Endothelial cell of umbilical vein (primary cell): ENCODE results near the gene VCP. TPM values are rescaled to one million over a fixed set of nuclear protein-coding genes. Genes with fewer than 3 reads are reported as not detected.

Experiments
- BruUV-seq: library from RNA; stranded (reverse); fragments of 400-500 nt; replicated peaks from 2 replicates; lab custom pipeline; 2021; lab: Mats Ljungman, UMichigan
- CTCF ChIA-PET: fragments of 300-600, 350-600 bp; sonication (Branson Sonifier 250); formaldehyde crosslinking; loops from one replicate; lab custom pipeline; 2021; ENCODE audit warnings: antibody characterized with exemption, inconsistent platforms; lab: Charles Lee
- POLR2A ChIA-PET: fragments of 300-600, 350-600 bp; sonication (Branson Sonifier 250); formaldehyde crosslinking; loops from one replicate; lab custom pipeline; 2021; ENCODE audit warnings: antibody characterized with exemption, inconsistent platforms; lab: Charles Lee
- DNase-seq: peaks from one replicate; pipeline ENCODE4 v3.0.0-alpha.2; 2011; ENCODE audit warnings: low read depth, low spot score
- FAIRE-seq: peaks from 2 replicates; lab custom pipeline; 2011; peaks lifted over from hg19 to GRCh38; lab: Jason Lieb, UNC
- H2AFZ ChIP-seq: 2 replicates; pipeline ENCODE4 v1.6.0; 2012; ENCODE audit warnings: low read depth, low read length, control low read depth, inconsistent platforms
- H3K27ac ChIP-seq: 2 replicates; pipeline ENCODE4 v1.5.1; 2011; ENCODE audit warnings: low read depth, mild to moderate bottlenecking, control low read depth, low read length, moderate library complexity; ENCODE audit not compliant: insufficient read depth
- H3K27me3 ChIP-seq, 2 experiments: 2 replicates each; pipeline versions ENCODE4 v1.6.0 to v1.6.1; 2011; ENCODE audit warnings: low read length in 2 of 2, mixed read lengths in 1 of 2; ENCODE audit not compliant: control insufficient read depth in 2 of 2, insufficient read depth in 2 of 2
- H3K36me3 ChIP-seq, 2 experiments: 2 replicates in 1 of 2; 3 replicates in 1 of 2; pipeline ENCODE4 v1.5.1; 2011; ENCODE audit warnings: low read length in 2 of 2, mild to moderate bottlenecking in 1 of 2, moderate library complexity in 1 of 2; ENCODE audit not compliant: control insufficient read depth in 2 of 2, insufficient read depth in 2 of 2; ENCODE audit errors: extremely low read depth in 1 of 2
- H3K4me1 ChIP-seq: 3 replicates; pipeline ENCODE4 v1.5.1; 2011; ENCODE audit warnings: mild to moderate bottlenecking, low read length; ENCODE audit not compliant: control insufficient read depth, insufficient read depth; ENCODE audit errors: extremely low read depth
- H3K4me2 ChIP-seq: 2 replicates; pipeline ENCODE4 v1.6.1; 2011; ENCODE audit warnings: low read length, control low read depth, mixed read lengths; ENCODE audit not compliant: insufficient read depth
- H3K4me3 ChIP-seq, 3 experiments: fragments of 200-600 bp in 1 of 3; sonication (generic), shearing (Covaris generic) in 1 of 3; replicated peaks in 1 of 3; 2 replicates each; pipeline ENCODE4 v1.5.1; 2011 to 2016; ENCODE audit warnings: control low read depth in 3 of 3, low read length in 3 of 3, mild to moderate bottlenecking in 2 of 3, inconsistent platforms in 1 of 3, low read depth in 1 of 3, moderate library complexity in 1 of 3; ENCODE audit not compliant: insufficient read depth in 1 of 3
- H3K79me2 ChIP-seq: 2 replicates; pipeline ENCODE4 v1.6.0; 2012; ENCODE audit warnings: low read length, inconsistent platforms; ENCODE audit not compliant: control insufficient read depth, insufficient read depth
- H3K9ac ChIP-seq: replicated peaks from 2 replicates; pipeline ENCODE3; 2011; ENCODE audit warnings: low read length, control low read depth; ENCODE audit not compliant: insufficient read depth; ENCODE audit errors: extremely low read depth
- H3K9me1 ChIP-seq: replicated peaks from 3 replicates; pipeline ENCODE4 v1.6.0; 2011; ENCODE audit warnings: mild to moderate bottlenecking, low read length; ENCODE audit not compliant: control insufficient read depth, insufficient read depth; ENCODE audit errors: extremely low read depth
- H3K9me3 ChIP-seq: replicated peaks from 2 replicates; pipeline ENCODE4 v1.5.1; 2012; ENCODE audit warnings: low read length, inconsistent platforms; ENCODE audit not compliant: control insufficient read depth, insufficient read depth
- H4K20me1 ChIP-seq: replicated peaks from 2 replicates; pipeline ENCODE3; 2011; ENCODE audit warnings: mild to moderate bottlenecking, low read length; ENCODE audit not compliant: control insufficient read depth, insufficient read depth; ENCODE audit errors: extremely low read depth
- CTCF ChIP-seq, 2 donors: IDR thresholded peaks; 1 replicate in 1 of 2; 2 replicates in 1 of 2; pipeline ENCODE4 v1.5.1; 2011; ENCODE audit warnings: low read length in 2 of 2, mild to moderate bottlenecking in 2 of 2, moderate library complexity in 2 of 2, control low read depth in 1 of 2, inconsistent platforms in 1 of 2, low read depth in 1 of 2; ENCODE audit not compliant: insufficient read depth in 1 of 2; ENCODE audit errors: extremely low read depth in 1 of 2
- EZH2 ChIP-seq: IDR thresholded peaks from 2 replicates; pipeline ENCODE4 v1.6.1; 2012; ENCODE audit warnings: borderline replicate concordance, low read depth, mild to moderate bottlenecking, moderate library complexity, low read length, inconsistent platforms; ENCODE audit not compliant: severe bottlenecking
- FOS ChIP-seq: IDR thresholded peaks from 2 replicates; pipeline ENCODE4 v1.6.1; 2011; ENCODE audit warnings: mild to moderate bottlenecking, low read length, moderate library complexity, borderline replicate concordance; ENCODE audit not compliant: insufficient read depth
- GATA2 ChIP-seq: IDR thresholded peaks from 2 replicates; pipeline ENCODE4 v1.7.0; 2011; ENCODE audit warnings: low read depth, mild to moderate bottlenecking, moderate library complexity, mixed read lengths, low read length; ENCODE audit not compliant: insufficient read length, insufficient read depth
- JUN ChIP-seq: IDR thresholded peaks from 2 replicates; pipeline ENCODE4 v1.6.1; 2011; ENCODE audit warnings: borderline replicate concordance, low read depth; ENCODE audit not compliant: insufficient read length, insufficient read depth
- MYC ChIP-seq: IDR thresholded peaks from one replicate; pipeline ENCODE4 v1.6.1; 2011; ENCODE audit warnings: mild to moderate bottlenecking, low read depth, low read length
- POLR2A ChIP-seq: IDR thresholded peaks from 2 replicates; pipeline ENCODE4 v1.6.1; 2012; ENCODE audit warnings: low read depth, mild to moderate bottlenecking, control low read depth, low read length
- POLR2AphosphoS5 ChIP-seq: IDR thresholded peaks from 2 replicates; pipeline ENCODE4 v1.6.1; 2012; ENCODE audit warnings: low read depth, mild to moderate bottlenecking, control low read depth, low read length, moderate library complexity; ENCODE audit not compliant: insufficient read depth
- dilution Hi-C: fragments of 300-500 bp; cut with MboI; formaldehyde crosslinking; loops from one replicate; pipeline ENCODE4 v1.15.0; 2019; ENCODE audit warnings: low sequenced_read_pairs; ENCODE audit not compliant: extremely low pct_ligation_motif_present
- intact Hi-C: fragments of 100-400 bp; cut with micrococcal nuclease; formaldehyde crosslinking; loops from one replicate; pipeline ENCODE4 v1.10.0; 2022
- polyA plus RNA-seq, 4 experiments: library from polyadenylated mRNA; depleted of rRNA in 3 of 4; stranded (reverse) in 3 of 4; unstranded in 1 of 4; fragments of >200 nt; gene quantifications; 2 replicates each; pipeline versions ENCODE4 v1.2.1 to v1.2.3, GENCODE V29; 2011 to 2012; ENCODE audit warnings: missing spikeins in 1 of 4
- total RNA-seq: library from RNA; stranded (reverse); gene quantifications from 2 replicates; pipeline ENCODE4 v1.2.3, GENCODE V29; 2021
- TF ChIP-seq, protein P1 (sequence below): IDR thresholded peaks from 2 replicates; pipeline ENCODE4 v1.6.1; 2011; ENCODE audit not compliant: insufficient read depth, insufficient read length

Gene VCP
- total and polyA plus RNA-seq, 2 donors (not counting 3 experiments of a cell fraction or from before 2014, with no cell fraction given) = 349 to 493 TPM

DNA sequence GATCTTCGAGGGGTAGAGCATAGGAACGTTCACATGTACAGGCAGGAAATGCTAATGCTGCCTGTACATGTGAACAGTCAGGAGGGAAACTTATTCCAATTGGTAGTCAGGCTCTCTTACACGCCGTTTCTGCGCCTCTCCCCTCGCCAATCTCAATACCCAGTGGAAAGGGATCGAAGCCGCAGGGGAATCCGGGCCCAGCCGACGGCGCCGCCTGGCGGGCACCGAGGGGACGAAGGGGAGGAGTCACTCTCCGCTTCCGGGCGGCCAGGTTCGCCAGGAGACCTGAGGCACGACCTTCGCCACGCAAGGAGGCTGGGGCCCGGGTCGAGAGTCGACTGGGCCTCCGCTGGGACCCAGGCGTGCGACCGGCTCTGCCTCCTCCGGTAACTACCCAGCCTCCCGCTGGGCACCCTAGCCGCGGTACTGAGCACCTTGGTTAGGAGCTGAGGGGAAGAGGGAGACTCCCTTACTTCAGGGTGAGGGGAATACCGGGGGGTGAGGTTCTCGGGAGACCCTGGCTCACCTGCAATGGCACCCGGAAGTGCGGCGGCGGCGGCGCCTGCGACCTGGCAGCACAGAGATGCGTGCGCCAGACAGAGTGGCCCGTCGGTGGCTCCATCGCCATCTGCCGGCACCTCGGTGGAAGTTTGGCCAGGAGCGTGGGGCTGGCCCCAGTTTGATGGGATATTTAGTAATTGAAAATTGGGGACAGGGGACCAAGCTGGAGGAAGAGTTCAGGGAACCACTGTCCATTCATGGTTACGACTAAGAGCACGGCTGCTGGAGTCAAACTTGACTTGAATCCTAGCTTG lies 23.8 kb upstream of the VCP start, which contains the start of gene PIGO:
Gene PIGO (minus strand): TSS at position 557 of the 815 bp plus-strand sequence. CDS start 1,026 bp downstream, outside the sequence.
- BruUV-seq = TSS peak; percentile 70
- no peaks in the 10 kb centered on the region for H3K9me3 ChIP-seq
- peaks cover 2% of the 10 kb centered on the region for H3K4me1 ChIP-seq
- peak within 1 kb of the TSS; percentile 85 for H3K27ac ChIP-seq
- ChIA-PET CTCF (interaction anchor here (0.6 to 2.4 kb wide), 21 partner anchors 13 to 383 kb away, joined by 3 to 38 read pairs (median 5); partner anchors contain the start of genes ATOSB, FANCG and VCP), POLR2A (interaction anchor here (0.6 to 1.2 kb wide), 2 partner anchors 11 to 25 kb away, joined by 3 read pairs; no protein-coding TSS in a partner anchor)
- FAIRE-seq = peak; percentile 91
- dilution Hi-C loops (no loop called here), intact Hi-C loops (loop anchor here (1.0 kb wide), 5 partner anchors 15 to 381 kb away; partner anchors contain the start of gene VCP)
- peak within 1 kb of the TSS; percentile 71 for H2AFZ ChIP-seq
- H3K79me2 ChIP-seq = no peaks in the 10 kb centered on the region
- H3K27me3 ChIP-seq = no peaks in the 10 kb centered on the region
- no peaks in the 10 kb centered on the region for H3K9me1 ChIP-seq
- peak; percentile 78 for DNase-seq
- H3K4me2 ChIP-seq = peak within 1 kb of the TSS; percentile 40
- peak within 1 kb of the TSS; percentile 69 to 93 (median 74) for H3K4me3 ChIP-seq
- H3K9ac ChIP-seq = peak within 1 kb of the TSS; percentile 95
- no peaks in the 10 kb centered on the region for H4K20me1 ChIP-seq
- TF ChIP-seq, protein P1, sequence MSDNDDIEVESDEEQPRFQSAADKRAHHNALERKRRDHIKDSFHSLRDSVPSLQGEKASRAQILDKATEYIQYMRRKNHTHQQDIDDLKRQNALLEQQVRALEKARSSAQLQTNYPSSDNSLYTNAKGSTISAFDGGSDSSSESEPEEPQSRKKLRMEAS = peak; percentile 21
- TF ChIP-seq POLR2A (peak; percentile 46), CTCF (IDR thresholded peaks at IDR 0.05; ENCODE audit: extremely low read depth in 1 of 2, insufficient read depth in 1 of 2, low read depth in 1 of 2, low read length in 2 of 2) (peak; percentile 77 to 99), FOS (no peak), GATA2 (no peak), MYC (no peak), POLR2AphosphoS5 (peak; percentile 85), JUN (no peak), EZH2 (no peak)
- peaks cover 7 to 26% of the 10 kb centered on the region in 2 experiments for H3K36me3 ChIP-seq
